Measurements from ENCODE around the gene CCDC149.

CCDC149 gene

GRCh38 chr4:24775750-24776149 lies 137.1 kb downstream of the CCDC149 start:
- DNase-seq (ENCODE audit: low read depth): no peak

DNA sequence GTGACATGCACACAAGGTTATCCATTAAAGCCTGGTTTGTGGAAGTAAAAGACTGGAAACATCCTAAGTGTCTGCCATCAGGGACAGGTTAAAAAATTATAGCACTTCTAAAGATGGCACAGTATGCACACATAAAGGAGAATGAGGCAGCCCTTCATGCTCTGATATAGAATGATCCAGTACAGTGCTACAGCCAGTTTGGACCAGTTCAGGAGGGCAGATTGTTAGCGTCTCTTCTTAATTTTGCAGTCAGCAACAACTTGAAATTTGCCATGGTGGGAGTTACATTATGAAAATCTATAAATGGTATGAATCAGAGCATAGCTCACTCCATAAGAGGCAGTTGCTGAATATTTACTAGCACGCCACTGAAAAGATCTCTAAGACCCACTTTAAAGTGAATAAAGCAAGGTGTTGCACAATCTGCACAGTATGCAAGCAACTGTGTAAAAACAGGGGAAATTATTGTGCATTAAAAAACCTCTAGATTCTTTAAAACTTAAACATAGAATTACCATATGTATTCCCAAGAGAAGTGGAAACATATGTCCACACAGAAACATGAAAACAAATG lies 137.7 kb downstream of the CCDC149 start:
- DNase-seq (ENCODE audit: low read depth): no peak

DNA sequence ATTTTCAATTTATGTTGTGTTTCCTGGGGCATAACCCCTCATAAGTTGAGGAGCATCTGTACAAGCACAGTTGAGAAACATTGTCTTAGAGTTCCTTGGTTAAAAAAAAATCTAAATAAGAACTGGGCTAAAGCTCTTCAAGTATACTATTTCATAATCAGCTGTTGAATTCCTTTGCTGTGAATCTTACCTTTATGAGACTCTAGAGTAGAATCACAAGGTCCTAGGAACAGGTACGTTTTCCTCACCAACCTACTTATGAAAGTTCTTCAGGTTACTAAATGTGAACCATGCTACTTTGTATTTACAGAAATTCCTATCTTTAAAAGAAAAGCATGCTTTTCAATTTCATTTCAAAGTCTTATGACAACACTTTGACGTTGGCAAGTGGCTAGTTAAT lies 138.4 kb downstream of the CCDC149 start:
- DNase-seq (ENCODE audit: low read depth): no peak

DNA sequence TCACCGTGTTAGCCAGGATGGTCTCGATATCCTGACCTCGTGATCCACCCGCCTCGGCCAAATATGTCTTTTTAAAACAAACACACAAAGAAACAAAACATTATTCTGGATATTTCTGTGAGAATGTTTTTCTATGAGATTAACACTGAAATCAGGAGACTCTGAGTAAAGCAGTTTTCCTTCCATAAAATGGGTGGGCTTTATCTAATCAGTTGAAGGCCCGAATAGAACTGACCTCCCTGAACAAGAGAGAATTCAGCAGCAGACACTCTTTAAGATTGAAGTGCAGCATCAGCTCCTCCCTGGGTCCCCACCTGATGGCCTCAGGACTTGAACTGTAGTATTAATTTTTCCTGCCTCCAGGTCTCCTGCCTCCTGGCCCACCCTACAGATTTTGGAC lies 139.9 kb downstream of the CCDC149 start:
- DNase-seq (ENCODE audit: low read depth): no peak

DNA sequence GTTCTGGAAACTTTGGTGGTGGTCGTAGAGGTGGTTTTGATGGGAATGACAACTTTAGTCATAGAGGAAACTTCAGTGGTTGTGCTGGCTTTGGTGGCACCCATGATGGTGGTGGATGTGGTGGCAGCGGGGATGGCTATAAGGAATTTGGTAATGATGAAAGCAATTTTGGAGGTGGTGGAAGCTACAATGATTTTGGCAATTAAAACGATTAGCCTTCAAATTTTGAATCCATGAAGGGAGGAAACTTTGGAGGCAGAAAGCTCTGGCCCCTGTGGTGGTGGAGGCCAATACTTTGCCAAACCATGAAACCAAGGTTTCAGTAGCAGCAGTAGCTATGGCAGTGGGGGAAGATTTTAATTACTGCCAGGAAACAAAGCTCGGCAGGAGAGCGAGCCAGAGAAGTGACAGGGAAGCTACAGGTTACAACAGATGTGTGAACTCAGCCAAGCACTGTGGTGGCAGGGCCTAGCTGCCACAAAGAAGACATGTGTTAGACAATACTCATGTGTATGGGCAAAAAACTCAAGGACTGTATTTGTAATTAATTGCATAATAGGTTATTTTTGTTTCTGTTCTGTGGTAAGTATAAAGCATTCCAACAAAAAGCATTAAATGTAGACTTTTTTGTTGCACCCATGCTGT lies 140.7 kb downstream of the CCDC149 start:
- DNase-seq (ENCODE audit: low read depth): no peak

GRCh38 chr4:24771241-24771640 lies 141.6 kb downstream of the CCDC149 start:
- no peak for DNase-seq (ENCODE audit: low read depth)

- DNase-seq (ENCODE audit: low read depth): no peak
Observed at GRCh38 chr4:24770667-24771066, 142.2 kb downstream of the CCDC149 start.

DNA sequence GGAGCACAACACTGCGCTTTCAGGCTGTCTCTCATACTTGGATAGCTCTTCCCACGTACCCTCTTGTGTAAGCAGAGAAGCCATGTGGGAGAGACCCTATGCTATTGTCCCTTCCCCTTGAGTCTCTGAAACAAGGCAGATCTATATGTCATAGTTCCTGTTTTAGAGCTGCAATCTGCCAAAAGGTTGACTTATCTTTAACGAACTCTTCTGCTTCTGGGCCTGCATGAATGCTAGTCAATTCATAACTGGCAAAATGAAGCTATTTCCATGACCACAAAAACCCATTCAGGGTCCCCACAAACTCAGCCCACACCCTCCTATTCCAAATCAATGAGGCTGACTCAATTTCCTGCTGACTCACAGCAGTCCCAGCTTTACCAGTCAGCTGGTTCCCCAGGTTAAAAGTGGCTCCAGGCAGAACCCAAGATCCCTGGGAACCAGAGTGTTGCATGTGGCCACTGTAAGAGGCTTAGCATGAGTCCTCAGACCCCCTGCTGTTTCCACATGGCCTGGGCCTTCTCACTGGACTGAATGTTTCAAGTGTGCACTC lies 142.7 kb downstream of the CCDC149 start:
- DNase-seq (ENCODE audit: low read depth): no peak

GRCh38 chr4:24769571-24769970 lies 143.3 kb downstream of the CCDC149 start:
- no peak for DNase-seq (ENCODE audit: low read depth)

GRCh38 chr4:24768604-24769003 lies 144.2 kb downstream of the CCDC149 start:
- DNase-seq (ENCODE audit: low read depth): no peak

GRCh38 chr4:24768006-24768405 lies 144.8 kb downstream of the CCDC149 start:
- DNase-seq (ENCODE audit: low read depth): no peak

GRCh38 chr4:24765376-24765988 lies 147.4 kb downstream of the CCDC149 start:
- no peak for DNase-seq (ENCODE audit: low read depth)

- no peak for DNase-seq (ENCODE audit: low read depth)
Observed at GRCh38 chr4:24764345-24764744, 148.5 kb downstream of the CCDC149 start.

- no peak for DNase-seq (ENCODE audit: low read depth)
Observed at GRCh38 chr4:24763631-24764297, 149.1 kb downstream of the CCDC149 start.
